ENCODE data around the gene ASXL2. TPM values are rescaled to one million over a fixed set of nuclear protein-coding genes. Genes with fewer than 3 reads are reported as not detected.
"Not testable (repeated sequence)": the region's sequence is repeated elsewhere in the genome, so short reads cannot be mapped to it uniquely, and the experiment has no call there.

ASXL2 gene
- total and polyA plus RNA-seq, 9 donors = 8.0 to 14.9 (median 12.1) TPM

- not testable (repeated sequence) for H3K9me3 ChIP-seq (replicated peaks; ENCODE audit: control insufficient read depth, low read depth, low read length); H3K4me3 ChIP-seq (ENCODE audit: low read length); H3K27ac ChIP-seq (ENCODE audit: low read length); H3K36me3 ChIP-seq (ENCODE audit: control insufficient read depth, insufficient read depth, low read length); H3K4me1 ChIP-seq (ENCODE audit: control insufficient read depth, insufficient read depth, low read length); H3K27me3 ChIP-seq (ENCODE audit: control insufficient read depth, insufficient read depth, low read length); DNase-seq
- WGBS (ENCODE audit: insufficient coverage) = 81% methylated on average over 5 of the region's 9 CpGs
Measured at GRCh38 chr2:25913696-25913973, 35.3 kb upstream of the ASXL2 start.

GRCh38 chr2:25912851-25913695 is 34.8 kb upstream of the ASXL2 start:
- Histone ChIP-seq H3K4me1 (ENCODE audit: control insufficient read depth, insufficient read depth, low read length) (no peaks in the 10 kb centered on the region), H3K4me3 (ENCODE audit: low read length) (no peak overlapping the region), H3K9me3 (replicated peaks; ENCODE audit: control insufficient read depth, low read depth, low read length) (no peaks in the 10 kb centered on the region), H3K27me3 (ENCODE audit: control insufficient read depth, insufficient read depth, low read length) (no peaks in the 10 kb centered on the region), H3K27ac (ENCODE audit: low read length) (no peak overlapping the region), H3K36me3 (ENCODE audit: control insufficient read depth, insufficient read depth, low read length) (no peaks in the 10 kb centered on the region)
- no CpG with 5 or more reads among the region's 10 CpGs for WGBS (ENCODE audit: insufficient coverage)
- no peak for DNase-seq

- not testable (repeated sequence) for H3K27ac ChIP-seq (ENCODE audit: low read length); H3K27me3 ChIP-seq (ENCODE audit: control insufficient read depth, insufficient read depth, low read length); H3K9me3 ChIP-seq (replicated peaks; ENCODE audit: control insufficient read depth, low read depth, low read length); DNase-seq; H3K4me3 ChIP-seq (ENCODE audit: low read length); H3K4me1 ChIP-seq (ENCODE audit: control insufficient read depth, insufficient read depth, low read length); H3K36me3 ChIP-seq (ENCODE audit: control insufficient read depth, insufficient read depth, low read length)
- WGBS (ENCODE audit: insufficient coverage) = no CpG with 5 or more reads among the region's 5 CpGs
Measured at GRCh38 chr2:25909574-25909973, 31.3 kb upstream of the ASXL2 start.

GRCh38 chr2:25905126-25905525 is 26.8 kb upstream of the ASXL2 start:
- H3K27ac ChIP-seq (ENCODE audit: low read length) = no peak overlapping the region
- H3K4me1 ChIP-seq (ENCODE audit: control insufficient read depth, insufficient read depth, low read length) = no peaks in the 10 kb centered on the region
- no peaks in the 10 kb centered on the region for H3K27me3 ChIP-seq (ENCODE audit: control insufficient read depth, insufficient read depth, low read length)
- H3K4me3 ChIP-seq (ENCODE audit: low read length) = no peak overlapping the region
- 83% methylated on average over 1 of the region's 2 CpGs for WGBS (ENCODE audit: insufficient coverage)
- DNase-seq = no peak
- no peaks in the 10 kb centered on the region for H3K36me3 ChIP-seq (ENCODE audit: control insufficient read depth, insufficient read depth, low read length)
- peaks cover 3% of the 10 kb centered on the region for H3K9me3 ChIP-seq (replicated peaks; ENCODE audit: control insufficient read depth, low read depth, low read length)

GRCh38 chr2:25903216-25903776 is 25.0 kb upstream of the ASXL2 start:
- Histone ChIP-seq H3K27me3 (ENCODE audit: control insufficient read depth, insufficient read depth, low read length) (no peaks in the 10 kb centered on the region), H3K4me1 (ENCODE audit: control insufficient read depth, insufficient read depth, low read length) (no peaks in the 10 kb centered on the region), H3K27ac (ENCODE audit: low read length) (no peak overlapping the region), H3K9me3 (replicated peaks; ENCODE audit: control insufficient read depth, low read depth, low read length) (peaks cover 3% of the 10 kb centered on the region), H3K36me3 (ENCODE audit: control insufficient read depth, insufficient read depth, low read length) (no peaks in the 10 kb centered on the region), H3K4me3 (ENCODE audit: low read length) (no peak overlapping the region)
- 94% methylated on average over 2 of the region's 5 CpGs for WGBS (ENCODE audit: insufficient coverage)
- no peak for DNase-seq

- H3K27ac ChIP-seq (ENCODE audit: low read length) = no peak overlapping the region
- H3K9me3 ChIP-seq (replicated peaks; ENCODE audit: control insufficient read depth, low read depth, low read length) = peaks cover 3% of the 10 kb centered on the region
- no peaks in the 10 kb centered on the region for H3K27me3 ChIP-seq (ENCODE audit: control insufficient read depth, insufficient read depth, low read length)
- no peaks in the 10 kb centered on the region for H3K4me1 ChIP-seq (ENCODE audit: control insufficient read depth, insufficient read depth, low read length)
- H3K36me3 ChIP-seq (ENCODE audit: control insufficient read depth, insufficient read depth, low read length) = no peaks in the 10 kb centered on the region
- no peak for DNase-seq
- 52% methylated on average over 4 of the region's 11 CpGs for WGBS (ENCODE audit: insufficient coverage)
- no peak overlapping the region for H3K4me3 ChIP-seq (ENCODE audit: low read length)
Measured at GRCh38 chr2:25899404-25899970, 21.2 kb upstream of the ASXL2 start.

- WGBS (ENCODE audit: insufficient coverage) = no CpG with 5 or more reads among the region's 4 CpGs
- no peak overlapping the region for H3K27ac ChIP-seq (ENCODE audit: low read length)
- H3K36me3 ChIP-seq (ENCODE audit: control insufficient read depth, insufficient read depth, low read length) = no peaks in the 10 kb centered on the region
- peaks cover 3% of the 10 kb centered on the region for H3K9me3 ChIP-seq (replicated peaks; ENCODE audit: control insufficient read depth, low read depth, low read length)
- H3K27me3 ChIP-seq (ENCODE audit: control insufficient read depth, insufficient read depth, low read length) = no peaks in the 10 kb centered on the region
- H3K4me3 ChIP-seq (ENCODE audit: low read length) = no peak overlapping the region
- no peak for DNase-seq
- no peaks in the 10 kb centered on the region for H3K4me1 ChIP-seq (ENCODE audit: control insufficient read depth, insufficient read depth, low read length)
Measured at GRCh38 chr2:25897506-25897905, 19.2 kb upstream of the ASXL2 start.

- no CpG with 5 or more reads among the region's 9 CpGs for WGBS (ENCODE audit: insufficient coverage)
- not testable (repeated sequence) for DNase-seq; H3K27ac ChIP-seq (ENCODE audit: low read length); H3K27me3 ChIP-seq (ENCODE audit: control insufficient read depth, insufficient read depth, low read length); H3K4me1 ChIP-seq (ENCODE audit: control insufficient read depth, insufficient read depth, low read length); H3K4me3 ChIP-seq (ENCODE audit: low read length); H3K36me3 ChIP-seq (ENCODE audit: control insufficient read depth, insufficient read depth, low read length); H3K9me3 ChIP-seq (replicated peaks; ENCODE audit: control insufficient read depth, low read depth, low read length)
Measured at GRCh38 chr2:25896308-25896707, 18.0 kb upstream of the ASXL2 start.

GRCh38 chr2:25895610-25896009 is 17.3 kb upstream of the ASXL2 start:
- H3K36me3 ChIP-seq (ENCODE audit: control insufficient read depth, insufficient read depth, low read length) = no peaks in the 10 kb centered on the region
- DNase-seq = no peak
- no peak overlapping the region for H3K27ac ChIP-seq (ENCODE audit: low read length)
- no peak overlapping the region for H3K4me3 ChIP-seq (ENCODE audit: low read length)
- no peaks in the 10 kb centered on the region for H3K4me1 ChIP-seq (ENCODE audit: control insufficient read depth, insufficient read depth, low read length)
- no peaks in the 10 kb centered on the region for H3K27me3 ChIP-seq (ENCODE audit: control insufficient read depth, insufficient read depth, low read length)
- H3K9me3 ChIP-seq (replicated peaks; ENCODE audit: control insufficient read depth, low read depth, low read length) = no peaks in the 10 kb centered on the region

GRCh38 chr2:25895018-25895417 is 16.7 kb upstream of the ASXL2 start:
- no peaks in the 10 kb centered on the region for H3K27me3 ChIP-seq (ENCODE audit: control insufficient read depth, insufficient read depth, low read length)
- no peak for DNase-seq
- 78% methylated on average over 5 of the region's 7 CpGs for WGBS (ENCODE audit: insufficient coverage)
- H3K4me1 ChIP-seq (ENCODE audit: control insufficient read depth, insufficient read depth, low read length) = no peaks in the 10 kb centered on the region
- H3K9me3 ChIP-seq (replicated peaks; ENCODE audit: control insufficient read depth, low read depth, low read length) = no peaks in the 10 kb centered on the region
- no peak overlapping the region for H3K4me3 ChIP-seq (ENCODE audit: low read length)
- no peak overlapping the region for H3K27ac ChIP-seq (ENCODE audit: low read length)
- H3K36me3 ChIP-seq (ENCODE audit: control insufficient read depth, insufficient read depth, low read length) = no peaks in the 10 kb centered on the region

All from muscle of leg (tissue), 11 donors.